HG02642 (cell line): ENCODE measurements around the gene SLC25A44.
"Not testable (repeated sequence)": the region's sequence is repeated elsewhere in the genome, so short reads cannot be mapped to it uniquely, and the experiment has no call there.

ENCODE experiments used
- ATAC-seq: cut with Tn5 transposase; IDR thresholded peaks from one replicate; pipeline ENCODE4 v1.9.1; 2021; ENCODE audit warnings: mild to moderate bottlenecking; ENCODE audit not compliant: unreplicated experiment, poor library complexity

SLC25A44 gene

DNA sequence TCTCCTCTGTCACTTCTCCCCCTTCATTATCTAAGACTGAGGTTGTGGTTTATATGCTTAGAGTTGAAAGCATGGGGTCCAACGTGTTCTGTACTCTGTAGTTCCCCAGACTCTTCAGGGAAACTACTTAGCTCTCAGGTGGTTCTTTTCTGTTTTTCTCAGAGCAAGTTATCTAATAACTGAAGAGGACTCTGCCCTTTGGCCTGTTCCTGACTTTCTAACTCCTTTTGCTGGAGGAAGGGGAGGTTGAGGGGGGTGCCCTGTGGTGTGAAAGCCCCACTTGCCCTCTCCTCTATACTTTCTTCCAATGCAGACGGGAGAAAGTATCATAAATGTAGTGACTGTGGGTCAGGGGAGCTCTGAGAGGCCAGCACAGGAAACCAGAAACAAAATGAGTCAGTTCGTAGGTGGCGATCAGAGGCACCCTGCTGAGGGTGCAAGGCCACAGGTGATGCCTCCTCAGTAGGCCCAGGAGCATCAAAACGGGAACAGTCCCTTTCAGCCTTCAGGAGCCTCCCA, 5.0 kb downstream of the SLC25A44 start:
- no peak for ATAC-seq

DNA sequence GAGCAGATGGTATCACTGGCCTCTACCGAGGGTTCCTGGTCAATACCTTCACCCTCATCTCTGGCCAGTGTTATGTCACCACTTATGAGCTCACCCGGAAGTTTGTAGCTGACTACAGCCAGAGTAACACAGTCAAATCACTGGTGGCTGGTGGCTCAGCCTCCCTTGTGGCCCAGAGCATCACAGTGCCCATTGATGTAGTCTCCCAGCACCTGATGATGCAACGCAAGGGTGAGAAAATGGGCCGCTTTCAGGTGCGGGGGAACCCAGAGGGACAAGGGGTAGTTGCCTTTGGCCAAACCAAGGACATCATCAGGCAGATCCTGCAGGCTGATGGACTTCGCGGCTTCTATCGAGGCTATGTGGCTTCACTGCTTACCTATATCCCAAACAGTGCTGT, 6.1 kb downstream of the SLC25A44 start:
- ATAC-seq = no peak

DNA sequence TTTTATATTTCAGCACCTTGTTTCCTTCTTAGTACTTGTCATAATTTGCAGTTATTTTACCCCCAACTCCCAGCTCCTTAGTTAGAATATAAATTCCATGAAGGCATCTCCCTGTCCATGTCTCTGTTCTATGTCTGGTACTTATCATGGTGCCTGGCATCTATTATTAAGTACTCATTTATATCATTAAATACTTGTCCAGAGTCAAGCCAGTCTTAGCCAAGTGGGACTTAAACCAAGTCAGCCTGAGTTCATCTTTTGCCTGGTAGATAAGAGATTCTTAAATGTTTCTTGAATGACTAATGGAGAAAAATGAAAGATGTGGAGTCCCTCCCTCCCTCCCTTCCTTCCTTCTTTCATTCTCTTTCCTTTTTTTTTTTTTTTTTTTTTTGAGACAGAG, 9.4 kb downstream of the SLC25A44 start:
- no peak for ATAC-seq

DNA sequence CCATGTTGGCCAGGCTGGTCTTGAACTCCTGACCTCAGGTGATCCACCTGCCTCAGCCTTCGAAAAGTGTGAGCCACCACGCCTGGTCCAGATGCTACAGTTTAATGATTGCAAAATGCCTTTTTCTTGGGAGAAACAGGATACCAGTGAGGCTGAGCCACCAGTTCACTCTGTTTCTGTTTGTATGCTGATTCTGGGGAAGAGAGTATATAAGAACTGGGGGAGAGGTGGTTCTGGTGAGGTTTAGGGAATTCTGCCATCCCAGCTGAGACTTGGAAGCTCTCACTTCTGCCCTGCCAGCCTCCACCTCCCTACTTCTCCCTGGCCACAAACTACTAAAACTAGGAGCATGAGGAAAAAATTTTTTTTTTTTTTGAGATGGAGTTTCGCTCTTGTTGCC, 10.8 kb downstream of the SLC25A44 start:
- no peak for ATAC-seq

DNA sequence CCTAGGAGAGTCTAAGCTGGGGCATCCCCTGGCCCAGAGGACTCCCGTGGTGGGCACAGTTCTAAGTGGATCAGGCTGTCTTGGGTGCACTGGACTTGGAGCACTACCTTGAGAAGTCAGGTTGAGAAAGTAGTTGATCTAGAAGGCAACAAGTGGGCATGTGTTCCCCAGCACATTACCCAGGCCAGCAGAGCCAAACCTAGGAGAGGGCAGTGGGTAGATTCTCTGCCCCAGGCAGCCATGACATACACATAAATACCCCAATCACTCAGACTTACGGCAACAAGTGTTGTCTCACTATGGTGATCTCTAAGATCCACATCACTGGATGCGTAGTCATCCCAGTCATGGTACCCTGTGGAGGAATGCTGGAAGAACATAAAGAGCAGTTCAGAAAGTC, 17.3 kb downstream of the SLC25A44 start:
- no peak for ATAC-seq

DNA sequence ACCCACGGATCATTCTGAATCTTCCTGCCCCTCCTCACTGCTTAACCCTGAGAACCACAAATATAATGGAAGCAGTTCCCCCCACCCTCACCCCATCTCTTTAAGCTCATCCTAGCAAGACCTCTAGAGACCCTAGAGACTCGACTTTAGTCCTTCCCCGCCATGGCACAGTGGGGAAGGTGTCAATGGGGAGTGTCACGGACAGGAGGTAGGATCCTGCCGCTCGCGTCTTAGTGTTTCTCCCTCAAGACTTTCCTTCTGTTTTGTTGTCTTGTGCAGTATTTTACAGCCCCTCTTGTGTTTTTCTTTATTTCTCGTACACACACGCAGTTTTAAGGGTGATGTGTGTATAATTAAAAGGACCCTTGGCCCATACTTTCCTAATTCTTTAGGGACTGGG, 18.2 kb downstream of the SLC25A44 start:
- ATAC-seq = no peak

DNA sequence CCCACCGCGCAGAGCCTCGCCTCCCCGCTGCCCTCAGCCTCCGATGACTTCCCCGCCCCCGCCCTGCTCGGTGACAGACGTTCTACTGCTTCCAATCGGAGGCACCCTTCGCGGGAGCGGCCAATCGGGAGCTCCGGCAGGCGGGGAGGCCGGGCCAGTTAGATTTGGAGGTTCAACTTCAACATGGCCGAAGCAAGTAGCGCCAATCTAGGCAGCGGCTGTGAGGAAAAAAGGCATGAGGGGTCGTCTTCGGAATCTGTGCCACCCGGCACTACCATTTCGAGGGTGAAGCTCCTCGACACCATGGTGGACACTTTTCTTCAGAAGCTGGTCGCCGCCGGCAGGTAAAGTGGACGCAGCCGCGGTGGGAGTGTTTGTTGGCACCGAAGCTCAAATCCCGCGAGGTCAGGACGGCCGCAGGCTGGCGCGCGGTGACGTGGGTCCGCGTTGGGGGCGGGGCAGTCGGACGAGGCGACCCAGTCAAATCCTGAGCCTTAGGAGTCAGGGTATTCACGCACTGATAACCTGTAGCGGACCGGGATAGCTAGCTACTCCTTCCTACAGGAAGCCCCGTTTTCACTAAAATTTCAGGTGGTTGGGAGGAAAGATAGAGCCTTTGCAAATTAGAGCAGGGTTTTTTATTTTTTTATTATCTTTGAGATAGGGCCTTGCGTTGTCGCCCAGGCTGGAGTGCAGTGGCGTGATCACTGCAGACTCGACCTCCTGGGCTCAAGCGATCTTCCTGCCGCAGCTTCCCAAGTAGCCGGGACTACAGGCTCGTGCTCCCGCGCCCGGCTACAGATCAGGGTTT, 19.1 kb downstream of the SLC25A44 start, which contains the start of gene PMF1:
Gene PMF1 (plus strand): TSS at position 175 of the 811 bp plus-strand sequence. CDS start 9 bp downstream, at position 184.
- ATAC-seq = peak; percentile 92

DNA sequence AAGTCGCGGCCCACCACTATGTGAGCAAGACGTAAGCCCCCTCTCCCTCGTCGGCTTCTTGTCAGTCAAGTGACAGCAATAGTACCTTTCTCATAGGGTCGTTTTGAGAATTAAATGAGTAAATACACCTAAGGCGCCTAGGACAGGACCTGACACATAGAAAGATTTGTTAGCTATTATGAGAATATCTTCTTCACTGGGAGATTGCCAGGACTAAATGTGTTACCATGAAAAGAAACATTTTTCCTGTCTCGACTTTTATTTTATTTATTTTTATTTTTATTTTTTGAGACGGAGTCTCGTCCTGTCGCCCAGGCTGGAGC, 19.7 kb downstream of the SLC25A44 start:
- no peak for ATAC-seq

DNA sequence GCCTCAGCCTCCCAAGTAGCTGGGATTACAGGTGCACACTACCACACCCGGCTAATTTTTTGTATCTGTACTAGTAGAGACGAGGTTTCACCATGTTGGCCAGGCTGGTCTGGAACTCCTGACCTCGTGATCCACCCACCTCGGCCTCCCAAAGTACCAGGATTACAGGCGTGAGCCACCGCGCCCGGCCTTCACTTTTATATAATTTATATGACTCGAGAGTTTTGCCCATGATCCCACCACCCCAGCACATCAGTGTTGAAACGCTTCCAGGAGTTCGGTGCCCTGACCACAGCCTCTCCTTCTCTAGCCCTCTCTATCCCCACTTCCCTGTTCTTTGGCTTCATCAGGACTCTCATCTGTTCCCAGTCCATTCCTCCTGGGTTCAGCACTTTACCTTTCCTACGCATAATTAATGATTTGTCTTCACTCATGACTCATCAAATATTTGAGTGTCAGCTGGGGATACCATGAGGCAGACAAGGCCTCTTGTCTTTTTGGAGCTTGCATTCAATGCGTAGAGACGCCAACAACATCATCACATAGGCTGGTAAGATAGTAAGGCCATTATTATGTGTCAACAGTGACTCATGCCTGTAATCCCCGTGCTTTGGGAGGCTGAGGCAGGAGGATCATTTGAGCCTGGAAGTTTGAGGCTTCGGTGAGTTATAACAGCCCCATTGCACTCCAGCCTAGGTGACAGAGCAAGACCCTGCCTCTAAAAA, 20.3 kb downstream of the SLC25A44 start:
- ATAC-seq = no peak

DNA sequence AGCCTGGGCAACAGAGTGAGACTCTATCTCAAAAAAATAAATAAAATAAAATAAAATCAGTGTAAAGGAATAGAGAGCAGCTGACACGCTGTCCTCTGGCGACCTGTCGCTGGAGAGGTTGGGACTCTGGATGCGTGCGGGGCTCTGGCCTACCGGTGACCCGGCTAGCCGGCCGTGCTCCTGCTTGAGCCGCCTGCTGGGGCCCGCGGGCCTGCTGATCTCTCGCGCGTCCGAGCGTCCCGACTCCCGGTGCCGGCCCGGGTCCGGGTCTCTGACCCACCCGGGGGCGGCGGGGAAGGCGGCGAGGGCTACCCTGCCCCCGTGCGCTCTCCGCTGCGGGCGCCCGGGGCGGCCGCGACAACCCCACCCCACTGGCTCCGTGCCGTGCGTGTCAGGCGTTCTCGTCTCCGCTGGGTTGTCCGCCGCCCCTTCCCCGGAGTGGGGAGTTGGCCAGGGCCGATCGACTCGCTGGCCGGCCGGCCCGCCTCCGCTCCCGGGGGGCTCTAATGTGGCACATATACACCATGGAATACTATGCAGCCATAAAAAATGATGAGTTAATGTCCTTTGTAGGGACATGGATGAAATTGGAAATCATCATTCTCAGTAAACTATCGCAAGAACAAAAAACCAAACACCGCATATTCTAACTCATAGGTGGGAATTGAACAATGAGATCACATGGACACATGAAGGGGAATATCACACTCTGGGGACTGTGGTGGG, 22.6 kb downstream of the SLC25A44 start:
- not testable (repeated sequence) for ATAC-seq

DNA sequence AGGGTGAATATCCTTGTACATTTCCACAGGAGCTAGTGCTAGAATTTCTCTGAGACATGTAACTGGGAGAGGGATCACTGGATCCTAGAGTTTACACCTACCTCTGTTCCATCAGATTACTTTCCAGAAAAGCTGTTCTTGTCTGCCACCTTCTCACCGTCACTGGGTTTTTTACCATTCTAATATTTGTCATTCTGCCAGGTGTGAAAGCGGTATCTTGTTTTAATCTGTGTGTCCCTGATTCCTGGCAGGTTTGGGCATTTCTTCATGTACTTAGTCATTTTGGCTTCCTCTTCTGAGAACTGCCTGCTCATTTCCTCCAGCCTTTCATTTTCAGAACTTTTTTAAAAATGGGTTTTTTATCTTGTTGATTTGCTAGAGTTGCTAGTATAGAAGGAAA, 24.0 kb downstream of the SLC25A44 start:
- ATAC-seq = no peak

DNA sequence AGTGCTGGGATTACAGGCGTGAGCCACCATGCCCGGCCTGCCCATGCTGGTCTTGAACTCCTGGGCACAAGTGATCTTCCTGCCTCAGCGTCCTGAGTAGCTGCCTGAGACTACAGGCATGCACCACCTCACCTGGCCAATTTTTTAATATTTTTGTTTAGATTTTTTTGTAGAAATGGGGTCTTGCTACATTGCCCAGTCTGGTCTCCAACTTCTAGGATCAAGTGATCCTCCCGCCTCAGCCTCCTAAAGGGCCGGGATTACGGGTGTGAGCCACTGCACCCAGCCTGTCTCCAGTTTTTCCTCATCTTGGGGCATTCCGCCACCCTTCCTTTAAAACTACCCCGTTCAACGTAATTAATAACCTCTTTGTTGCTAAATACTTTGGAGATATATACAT, 26.3 kb downstream of the SLC25A44 start:
- no peak for ATAC-seq

DNA sequence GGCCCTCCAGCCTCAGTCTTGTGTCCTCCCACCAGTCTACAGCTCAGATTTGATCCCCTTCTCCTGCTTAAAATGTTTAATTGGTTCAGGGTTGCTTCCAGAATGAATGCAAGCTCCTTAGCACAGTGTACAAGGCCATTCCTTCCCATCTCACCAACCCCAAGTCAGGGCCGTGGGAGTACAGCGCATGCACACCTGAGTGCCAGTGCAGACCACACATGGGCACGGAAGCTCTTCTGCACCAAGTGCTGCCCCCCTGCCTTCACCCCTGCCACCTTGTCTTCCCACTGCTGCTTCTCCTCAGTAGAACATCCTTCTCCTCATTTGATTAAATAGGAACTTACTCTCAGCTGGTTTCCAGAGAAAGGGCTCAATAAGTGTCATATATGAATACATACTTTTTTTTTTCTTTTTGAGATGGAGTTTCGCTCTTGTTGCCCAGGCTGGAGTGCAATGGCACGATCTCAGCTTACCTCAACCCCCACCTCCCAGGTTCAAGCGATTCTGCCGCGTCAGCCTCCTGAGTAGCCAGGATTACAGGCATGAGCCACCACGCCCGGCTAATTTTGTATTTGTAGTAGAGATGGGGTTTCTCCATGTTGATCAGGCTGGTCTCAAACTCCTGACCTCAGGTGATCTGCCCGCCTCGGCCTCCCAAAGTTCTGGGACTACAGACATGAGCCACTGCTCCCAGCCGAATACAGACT, 28.2 kb downstream of the SLC25A44 start:
- no peak for ATAC-seq

DNA sequence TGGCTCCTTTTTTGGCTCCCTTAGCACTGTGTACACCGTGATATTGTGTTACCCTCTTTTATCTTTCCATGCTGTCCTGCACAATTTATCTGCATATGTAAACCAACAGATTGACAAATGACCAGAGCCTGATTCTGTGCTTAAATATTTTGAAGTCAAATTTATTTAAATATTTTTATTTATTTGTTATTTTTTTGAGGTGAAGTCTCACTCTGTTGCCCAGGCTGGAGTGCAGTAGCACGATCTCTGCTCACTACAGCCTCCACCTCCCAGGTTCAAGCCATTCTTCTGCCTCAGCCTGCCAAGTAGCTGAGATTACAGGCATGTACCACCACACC, 31.7 kb downstream of the SLC25A44 start:
- no peak for ATAC-seq

DNA sequence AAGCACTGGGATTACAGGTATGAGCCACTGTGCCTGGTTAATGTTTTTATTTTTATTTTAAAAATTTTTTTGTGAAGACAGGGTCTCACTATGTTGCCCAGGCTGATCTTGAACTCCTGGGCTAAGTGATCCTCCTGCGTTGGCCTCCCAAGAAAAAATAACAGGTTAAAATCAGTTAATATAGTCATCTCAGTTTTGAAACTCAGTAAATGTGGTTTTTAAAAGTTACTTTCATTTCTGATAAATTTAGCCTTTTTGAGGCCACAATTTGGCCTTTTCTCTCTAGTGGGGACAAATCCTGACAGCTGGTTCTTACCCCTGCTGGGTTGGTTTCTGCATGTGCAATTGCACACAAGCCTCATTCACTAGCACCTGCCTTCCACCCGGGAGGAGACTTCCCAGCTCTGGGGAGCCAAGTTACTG, 32.2 kb downstream of the SLC25A44 start:
- peak; percentile 70 for ATAC-seq

DNA sequence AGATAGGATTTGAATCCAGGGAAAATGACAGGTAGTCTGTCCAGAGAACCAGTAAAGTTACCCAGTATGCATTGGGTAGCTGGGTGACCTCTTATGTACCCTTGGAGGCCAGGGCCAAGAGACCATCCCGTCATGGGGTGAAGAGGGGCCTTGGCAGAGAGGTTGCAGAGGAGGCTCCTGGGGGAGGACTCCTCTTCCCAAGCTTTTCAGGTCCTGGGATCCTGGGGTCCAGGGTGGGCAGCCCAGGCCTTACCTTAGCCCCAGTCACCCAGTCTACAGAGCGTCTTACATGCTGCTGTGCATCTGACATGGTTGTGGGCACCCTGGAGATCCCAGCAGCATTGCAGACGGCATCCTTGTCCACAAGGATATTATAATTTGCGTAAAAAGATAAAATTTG, 32.9 kb downstream of the SLC25A44 start:
- ATAC-seq = no peak

DNA sequence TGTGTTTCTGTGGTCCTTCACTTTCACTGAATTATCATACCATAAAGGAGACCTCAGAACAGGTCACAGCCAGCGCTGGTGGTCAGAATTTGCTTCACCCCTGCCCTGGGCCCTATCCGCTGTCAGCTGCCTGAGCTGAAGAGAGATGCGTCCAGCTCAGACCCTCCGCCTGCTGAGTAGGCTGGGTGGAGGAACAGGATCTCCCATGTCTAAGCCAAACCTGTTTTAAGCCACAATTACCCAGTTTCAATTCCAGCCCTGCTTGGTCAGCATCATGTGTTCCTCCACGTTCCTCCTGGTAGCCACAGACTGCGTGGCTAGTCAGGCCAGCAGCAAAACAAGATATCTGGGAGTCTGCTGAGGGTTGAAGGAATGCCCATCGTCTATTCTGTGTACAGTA, 34.6 kb downstream of the SLC25A44 start:
- ATAC-seq = no peak

DNA sequence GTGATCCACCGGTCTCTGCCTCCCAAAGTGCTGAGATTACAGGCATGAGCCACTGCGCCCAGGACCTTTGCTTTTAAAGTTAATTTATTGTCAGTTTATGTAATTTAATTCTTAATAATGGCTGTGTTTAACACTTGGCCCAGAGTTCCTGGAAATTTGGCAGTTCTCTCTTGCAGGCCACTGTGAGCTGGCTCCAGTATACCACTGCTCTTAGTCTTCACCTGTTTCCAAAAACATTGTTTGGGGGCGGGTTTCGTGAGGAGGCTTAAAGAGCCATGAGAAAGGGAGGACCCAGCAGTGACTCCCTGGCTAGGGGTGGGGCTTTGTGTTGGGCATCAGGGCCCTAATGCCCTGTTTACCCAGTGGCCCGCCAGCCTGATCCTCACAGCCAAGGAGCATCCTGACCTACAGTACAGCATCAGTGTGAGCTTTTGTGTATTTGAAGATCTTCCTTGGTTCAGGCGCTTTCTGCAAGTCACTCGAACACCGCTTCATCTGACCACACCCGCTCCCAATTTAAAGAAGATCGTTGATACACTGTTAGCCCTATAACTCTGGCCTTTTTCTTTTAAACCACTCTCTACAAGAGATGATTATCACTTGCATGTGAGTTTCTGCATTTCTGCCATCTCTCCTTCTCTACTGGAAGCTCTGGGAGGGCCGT, 36.0 kb downstream of the SLC25A44 start:
- ATAC-seq = no peak

DNA sequence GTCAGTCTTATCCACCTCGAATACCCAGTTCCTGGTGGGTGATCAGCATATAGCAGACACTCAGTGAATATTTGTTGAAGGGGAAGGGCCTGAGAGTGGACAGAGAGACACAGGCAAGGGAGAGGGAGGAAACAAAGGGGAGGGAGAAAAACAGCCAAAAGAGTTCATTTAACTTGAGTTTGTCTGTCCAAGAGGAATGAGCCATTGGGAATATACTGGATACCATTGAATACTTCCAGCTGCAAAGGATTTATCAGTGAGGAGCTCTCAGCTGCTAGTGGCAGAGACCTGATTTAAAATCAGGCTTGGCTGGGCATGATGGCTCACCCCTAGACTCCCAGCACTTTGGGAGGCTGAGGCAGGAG, 36.6 kb downstream of the SLC25A44 start:
- ATAC-seq = no peak
